Testis (tissue), 2 donors: ENCODE results near the gene BIK.

ENCODE experiments used
- POLR2A ChIP-seq: fragments of 450-650 bp; IDR thresholded peaks from one replicate; pipeline ENCODE4 v1.6.1; 2017; ENCODE audit warnings: antibody characterized with exemption, mild to moderate bottlenecking, moderate library complexity
- TF ChIP-seq, protein P1 (sequence below), 3 experiments: fragments of 450-650 bp in 2 of 3; fragments of 200-600 bp in 1 of 3; sonication (generic) in 1 of 3; IDR thresholded peaks; one replicate each; pipeline ENCODE4 v1.5.1; 2016 to 2019; ENCODE audit warnings: antibody characterized with exemption in 3 of 3, mild to moderate bottlenecking in 2 of 3, moderate library complexity in 1 of 3

DNA sequence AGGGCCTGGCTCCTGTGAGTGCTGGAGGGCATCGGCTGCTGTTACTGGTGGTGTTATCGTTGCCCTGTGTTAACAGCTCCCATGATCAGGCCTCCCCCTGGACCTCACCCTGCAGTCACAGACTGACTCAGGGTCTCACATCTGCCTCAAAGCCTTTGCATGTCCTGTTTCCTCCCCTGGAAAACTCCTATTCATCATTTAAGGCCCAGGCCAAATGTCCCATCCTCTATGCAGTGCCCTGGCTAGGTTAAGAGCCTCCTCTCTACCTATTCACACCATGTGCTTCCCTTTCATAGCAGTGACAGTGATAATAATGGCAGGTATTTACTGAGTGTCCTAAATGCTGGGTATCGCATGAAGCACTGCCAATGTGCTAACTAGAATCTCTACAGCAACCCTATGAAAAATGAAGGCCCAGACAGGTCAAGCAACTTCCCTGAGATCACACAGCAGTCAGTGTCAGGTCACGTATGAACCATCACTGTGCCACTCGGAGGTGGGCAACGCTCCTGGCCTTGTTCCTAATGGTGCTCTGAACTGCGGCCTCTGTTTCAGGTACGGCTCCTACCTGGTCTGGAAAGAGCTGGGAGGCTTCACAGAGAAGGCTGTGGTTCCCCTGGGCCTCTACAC lies 50.1 kb downstream of the BIK start:
- TF ChIP-seq, protein P1, sequence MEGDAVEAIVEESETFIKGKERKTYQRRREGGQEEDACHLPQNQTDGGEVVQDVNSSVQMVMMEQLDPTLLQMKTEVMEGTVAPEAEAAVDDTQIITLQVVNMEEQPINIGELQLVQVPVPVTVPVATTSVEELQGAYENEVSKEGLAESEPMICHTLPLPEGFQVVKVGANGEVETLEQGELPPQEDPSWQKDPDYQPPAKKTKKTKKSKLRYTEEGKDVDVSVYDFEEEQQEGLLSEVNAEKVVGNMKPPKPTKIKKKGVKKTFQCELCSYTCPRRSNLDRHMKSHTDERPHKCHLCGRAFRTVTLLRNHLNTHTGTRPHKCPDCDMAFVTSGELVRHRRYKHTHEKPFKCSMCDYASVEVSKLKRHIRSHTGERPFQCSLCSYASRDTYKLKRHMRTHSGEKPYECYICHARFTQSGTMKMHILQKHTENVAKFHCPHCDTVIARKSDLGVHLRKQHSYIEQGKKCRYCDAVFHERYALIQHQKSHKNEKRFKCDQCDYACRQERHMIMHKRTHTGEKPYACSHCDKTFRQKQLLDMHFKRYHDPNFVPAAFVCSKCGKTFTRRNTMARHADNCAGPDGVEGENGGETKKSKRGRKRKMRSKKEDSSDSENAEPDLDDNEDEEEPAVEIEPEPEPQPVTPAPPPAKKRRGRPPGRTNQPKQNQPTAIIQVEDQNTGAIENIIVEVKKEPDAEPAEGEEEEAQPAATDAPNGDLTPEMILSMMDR (IDR thresholded peaks at IDR 0.05) = no peak
- TF ChIP-seq POLR2A = no peak
